Mesothelial cell of epicardium (in vitro differentiated cells): ENCODE data around the gene DACT3. TPM values are rescaled to one million over a fixed set of nuclear protein-coding genes. Genes with fewer than 3 reads are reported as not detected.

Experiments used
- DNase-seq, 2 experiments: peaks; one replicate each; pipeline ENCODE4 v3.0.0; 2021; ENCODE audit warnings: low spot score in 2 of 2; ENCODE audit not compliant: unreplicated experiment in 2 of 2
- H3K27ac Mint-ChIP-seq: 2 replicates; pipeline ENCODE4 v1.8.0; 2021; ENCODE audit warnings: mixed read lengths
- H3K27me3 Mint-ChIP-seq: 2 replicates; pipeline ENCODE4 v1.8.0; 2021; ENCODE audit warnings: low read depth, mixed read lengths
- H3K36me3 Mint-ChIP-seq: 2 replicates; pipeline ENCODE4 v1.8.0; 2021; ENCODE audit warnings: mixed read lengths
- H3K4me1 Mint-ChIP-seq: 2 replicates; pipeline ENCODE4 v1.8.0; 2021; ENCODE audit warnings: mixed read lengths
- H3K4me3 Mint-ChIP-seq: 2 replicates; pipeline ENCODE4 v1.8.0; 2021; ENCODE audit warnings: mild to moderate bottlenecking, moderate library complexity, mixed read lengths
- H3K9me3 Mint-ChIP-seq: 2 replicates; pipeline ENCODE4 v1.8.0; 2021; ENCODE audit warnings: mixed read lengths
- CTCF ChIP-seq: fragments of 200-600 bp; sonication (generic); IDR thresholded peaks from one replicate; pipeline ENCODE4 v1.5.0; 2021; ENCODE audit warnings: antibody characterized with exemption; ENCODE audit not compliant: unreplicated experiment
- total RNA-seq: library from RNA; stranded (reverse); gene quantifications from 3 replicates; pipeline ENCODE4 v1.2.1, GENCODE V29; 2021

The DACT3 gene
- total RNA-seq, 1 donor from 2014 or later: 48.8 TPM

- H3K27me3 Mint-ChIP-seq: no peaks in the 10 kb centered on the region
- H3K4me3 Mint-ChIP-seq: peak overlapping the region; percentile 37
- TF ChIP-seq CTCF: no peak
- no peaks in the 10 kb centered on the region for H3K36me3 Mint-ChIP-seq
- no peaks in the 10 kb centered on the region for H3K9me3 Mint-ChIP-seq
- no peak for DNase-seq
- peak overlapping the region; percentile 69 for H3K27ac Mint-ChIP-seq
- H3K4me1 Mint-ChIP-seq: peaks cover 36% of the 10 kb centered on the region
Observed at GRCh38 chr19:46623915-46624502, 37.0 kb downstream of the DACT3 start.

DNA sequence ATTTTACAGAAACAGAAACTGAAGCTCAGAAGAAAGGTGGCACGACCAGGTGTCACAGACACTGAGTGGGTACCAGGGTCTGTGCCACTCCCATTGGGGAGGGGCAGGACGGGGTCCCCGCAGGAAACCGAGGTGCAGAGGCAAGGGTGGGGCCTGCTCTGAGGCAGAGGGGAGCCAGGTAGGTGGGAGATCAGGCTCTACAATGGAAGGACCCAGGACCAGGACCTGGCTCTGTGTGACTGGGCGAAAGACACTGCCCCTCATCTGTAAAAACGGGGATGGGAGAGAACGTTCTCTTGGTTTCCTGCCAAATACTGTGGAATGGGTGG lies 38.9 kb downstream of the DACT3 start:
- no peaks in the 10 kb centered on the region for H3K36me3 Mint-ChIP-seq
- H3K27me3 Mint-ChIP-seq: no peaks in the 10 kb centered on the region
- peaks cover 37% of the 10 kb centered on the region for H3K4me1 Mint-ChIP-seq
- no peak for DNase-seq
- peak; percentile 6 for TF ChIP-seq CTCF
- no peak overlapping the region for H3K4me3 Mint-ChIP-seq
- H3K27ac Mint-ChIP-seq: no peak overlapping the region
- H3K9me3 Mint-ChIP-seq: no peaks in the 10 kb centered on the region

- DNase-seq: no peak
Observed at GRCh38 chr19:46621191-46622117, 39.5 kb downstream of the DACT3 start.

DNA sequence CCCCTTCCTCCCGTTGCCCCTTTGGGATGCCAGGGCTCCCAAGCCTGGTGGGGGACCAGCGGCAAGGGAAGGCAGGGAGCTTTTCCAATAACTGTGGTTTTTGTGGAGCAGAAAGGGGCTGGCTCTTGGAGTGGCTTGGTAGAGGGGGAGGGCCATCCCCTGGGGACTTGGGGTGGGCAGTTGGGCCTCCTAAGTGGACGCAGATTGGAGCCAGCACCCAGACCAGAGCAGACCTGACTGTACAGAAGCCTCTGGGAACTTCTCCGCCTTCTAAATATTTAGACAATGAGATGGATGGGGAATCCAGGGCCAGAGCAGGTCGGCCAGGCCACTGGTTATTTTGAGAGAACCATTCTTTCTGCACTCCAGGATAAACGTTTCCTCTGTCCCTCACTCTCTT lies 40.3 kb downstream of the DACT3 start:
- no peak for TF ChIP-seq CTCF
- H3K9me3 Mint-ChIP-seq: no peaks in the 10 kb centered on the region
- DNase-seq: no peak
- peaks cover 45% of the 10 kb centered on the region for H3K4me1 Mint-ChIP-seq
- H3K27ac Mint-ChIP-seq: peak overlapping the region; percentile 39
- H3K27me3 Mint-ChIP-seq: no peaks in the 10 kb centered on the region
- H3K36me3 Mint-ChIP-seq: no peaks in the 10 kb centered on the region
- no peak overlapping the region for H3K4me3 Mint-ChIP-seq

More at GRCh38 chr19:46621191-46622117, 39.5 kb downstream of the DACT3 start:
- Mint-ChIP-seq H3K27ac (peak overlapping the region; percentile 73), H3K4me3 (peak overlapping the region; percentile 13), H3K27me3 (no peaks in the 10 kb centered on the region), H3K9me3 (no peaks in the 10 kb centered on the region), H3K4me1 (peaks cover 43% of the 10 kb centered on the region), H3K36me3 (no peaks in the 10 kb centered on the region)
- peak; percentile 18 for TF ChIP-seq CTCF

- Mint-ChIP-seq H3K4me1 (peaks cover 41% of the 10 kb centered on the region), H3K36me3 (no peaks in the 10 kb centered on the region), H3K27ac (peak overlapping the region; percentile 39), H3K27me3 (no peaks in the 10 kb centered on the region), H3K9me3 (no peaks in the 10 kb centered on the region), H3K4me3 (no peak overlapping the region)
- DNase-seq: no peak
- no peak for TF ChIP-seq CTCF
Observed at GRCh38 chr19:46620267-46620666, 40.7 kb downstream of the DACT3 start.
